Measurements from ENCODE around the gene DGKQ. TPM values are rescaled to one million over a fixed set of nuclear protein-coding genes. Genes with fewer than 3 reads are reported as not detected.

Gene DGKQ
- total RNA-seq, 1 donor from 2014 or later, result 15.0 TPM

GRCh38 chr4:952881-953573 is 20.3 kb downstream of the DGKQ start:
- no peaks in the 10 kb centered on the region for H3K27me3 Mint-ChIP-seq (ENCODE audit: low read depth)
- H3K36me3 Mint-ChIP-seq (ENCODE audit: low read depth), result no peaks in the 10 kb centered on the region
- H3K4me1 Mint-ChIP-seq, result no peaks in the 10 kb centered on the region
- H3K4me3 Mint-ChIP-seq, result no peak overlapping the region
- DNase-seq (ENCODE audit: low read depth, low spot score), result no peak
- H3K27ac Mint-ChIP-seq (ENCODE audit: unreplicated experiment), result no peak overlapping the region
- no peaks in the 10 kb centered on the region for H3K9me3 Mint-ChIP-seq
- TF ChIP-seq CTCF (conservative IDR thresholded peaks at IDR 0.05), result no peak

- H3K27ac Mint-ChIP-seq (ENCODE audit: unreplicated experiment), result no peak overlapping the region
- H3K4me3 Mint-ChIP-seq, result no peak overlapping the region
- H3K36me3 Mint-ChIP-seq (ENCODE audit: low read depth), result no peaks in the 10 kb centered on the region
- H3K4me1 Mint-ChIP-seq, result no peaks in the 10 kb centered on the region
- H3K27me3 Mint-ChIP-seq (ENCODE audit: low read depth), result no peaks in the 10 kb centered on the region
- DNase-seq (ENCODE audit: low read depth, low spot score), result no peak
- no peaks in the 10 kb centered on the region for H3K9me3 Mint-ChIP-seq
- no peak for TF ChIP-seq CTCF (conservative IDR thresholded peaks at IDR 0.05)
Observed at GRCh38 chr4:951594-952468, 21.5 kb downstream of the DGKQ start.

GRCh38 chr4:951186-951585 is 22.2 kb downstream of the DGKQ start:
- peaks cover 1% of the 10 kb centered on the region for H3K27me3 Mint-ChIP-seq (ENCODE audit: low read depth)
- H3K4me1 Mint-ChIP-seq, result no peaks in the 10 kb centered on the region
- no peak for DNase-seq (ENCODE audit: low read depth, low spot score)
- no peaks in the 10 kb centered on the region for H3K36me3 Mint-ChIP-seq (ENCODE audit: low read depth)
- no peaks in the 10 kb centered on the region for H3K9me3 Mint-ChIP-seq
- no peak overlapping the region for H3K4me3 Mint-ChIP-seq
- H3K27ac Mint-ChIP-seq (ENCODE audit: unreplicated experiment), result no peak overlapping the region
- no peak for TF ChIP-seq CTCF (conservative IDR thresholded peaks at IDR 0.05)

- H3K4me1 Mint-ChIP-seq, result peaks cover 2% of the 10 kb centered on the region
- no peak for TF ChIP-seq CTCF (conservative IDR thresholded peaks at IDR 0.05)
- no peak overlapping the region for H3K27ac Mint-ChIP-seq (ENCODE audit: unreplicated experiment)
- no peak overlapping the region for H3K4me3 Mint-ChIP-seq
- no peak for DNase-seq (ENCODE audit: low read depth, low spot score)
- peaks cover 9% of the 10 kb centered on the region for H3K27me3 Mint-ChIP-seq (ENCODE audit: low read depth)
- no peaks in the 10 kb centered on the region for H3K36me3 Mint-ChIP-seq (ENCODE audit: low read depth)
- H3K9me3 Mint-ChIP-seq, result no peaks in the 10 kb centered on the region
Observed at GRCh38 chr4:950136-951020, 23.0 kb downstream of the DGKQ start.

GRCh38 chr4:949656-950055 is 23.7 kb downstream of the DGKQ start:
- no peak overlapping the region for H3K27ac Mint-ChIP-seq (ENCODE audit: unreplicated experiment)
- no peak overlapping the region for H3K4me3 Mint-ChIP-seq
- H3K4me1 Mint-ChIP-seq, result peaks cover 7% of the 10 kb centered on the region
- TF ChIP-seq CTCF (conservative IDR thresholded peaks at IDR 0.05), result no peak
- peaks cover 17% of the 10 kb centered on the region for H3K27me3 Mint-ChIP-seq (ENCODE audit: low read depth)
- H3K36me3 Mint-ChIP-seq (ENCODE audit: low read depth), result no peaks in the 10 kb centered on the region
- no peak for DNase-seq (ENCODE audit: low read depth, low spot score)
- no peaks in the 10 kb centered on the region for H3K9me3 Mint-ChIP-seq
